Subcutaneous adipose tissue (tissue), 4 donors: ENCODE measurements around the gene HDHD5. TPM values are rescaled to one million over a fixed set of nuclear protein-coding genes. Genes with fewer than 3 reads are reported as not detected.

ENCODE experiments used
- CTCF ChIP-seq: fragments of 450-650 bp; IDR thresholded peaks from one replicate; pipeline ENCODE4 v1.5.1; 2016; ENCODE audit warnings: low read depth, mild to moderate bottlenecking, control low read depth, antibody characterized with exemption, moderate library complexity
- total RNA-seq, 4 donors: library from RNA; depleted of rRNA; stranded (reverse); fragments of >200 nt; gene quantifications; one replicate each; pipeline ENCODE4 v1.1.0, GENCODE V29; 2016

Gene HDHD5
- total RNA-seq, 4 donors from 2014 or later: 23.0 to 73.1 (median 41.7) TPM

- TF ChIP-seq CTCF: no peak
Observed at GRCh38 chr22:17132112-17132511, 27.0 kb downstream of the HDHD5 start.

GRCh38 chr22:17131686-17132085 is 27.4 kb downstream of the HDHD5 start:
- TF ChIP-seq CTCF: no peak

GRCh38 chr22:17130199-17130598 is 28.9 kb downstream of the HDHD5 start:
- TF ChIP-seq CTCF: no peak

GRCh38 chr22:17121233-17122195 is 37.6 kb downstream of the HDHD5 start, which contains the start of gene TMEM121B:
TMEM121B (minus strand) TSS chr22:17121360; CDS start chr22:17121127, 233 bp downstream.
- TF ChIP-seq CTCF: no peak

GRCh38 chr22:17120711-17121232 is 38.3 kb downstream of the HDHD5 start:
- TF ChIP-seq CTCF: no peak

- no peak for TF ChIP-seq CTCF
Observed at GRCh38 chr22:17120281-17120680, 38.8 kb downstream of the HDHD5 start.

GRCh38 chr22:17119481-17120202 is 39.4 kb downstream of the HDHD5 start:
- TF ChIP-seq CTCF: no peak
